Esophagus (tissue), 2 donors: ENCODE results near the gene CCDC116. TPM values are rescaled to one million over a fixed set of nuclear protein-coding genes. Genes with fewer than 3 reads are reported as not detected.

Experiments used
- H3K27ac ChIP-seq, 2 donors: one replicate each; pipeline ENCODE4 v1.5.1; 2013; ENCODE audit warnings: low read depth in 2 of 2, mild to moderate bottlenecking in 2 of 2, inconsistent platforms in 1 of 2, low read length in 1 of 2, moderate library complexity in 1 of 2
- H3K27me3 ChIP-seq, 2 donors: one replicate each; pipeline ENCODE4 v1.6.1; 2013; ENCODE audit warnings: low read length in 2 of 2, control low read depth in 1 of 2, mild to moderate bottlenecking in 1 of 2; ENCODE audit not compliant: insufficient read depth in 2 of 2, control insufficient read depth in 1 of 2
- H3K36me3 ChIP-seq, 2 donors: one replicate each; pipeline ENCODE4 v1.6.1; 2013; ENCODE audit warnings: low read length in 1 of 2; ENCODE audit not compliant: control insufficient read depth in 2 of 2, insufficient read depth in 2 of 2
- H3K4me1 ChIP-seq, 2 donors: one replicate each; pipeline ENCODE4 v1.6.1; 2013; ENCODE audit warnings: low read length in 1 of 2; ENCODE audit not compliant: control insufficient read depth in 2 of 2, insufficient read depth in 2 of 2
- H3K4me3 ChIP-seq, 2 donors: one replicate each; pipeline ENCODE4 v1.5.1; 2013; ENCODE audit warnings: low read length in 2 of 2, mild to moderate bottlenecking in 2 of 2, low read depth in 1 of 2, moderate library complexity in 1 of 2
- H3K9me3 ChIP-seq, 2 donors: one replicate each; pipeline ENCODE4 v1.6.1; 2013; ENCODE audit warnings: mild to moderate bottlenecking in 2 of 2, low read depth in 1 of 2, low read length in 1 of 2, moderate library complexity in 1 of 2; ENCODE audit not compliant: control insufficient read depth in 2 of 2, insufficient read depth in 1 of 2
- WGBS, 2 donors: extraction: QIAGEN DNeasy Blood & Tissue Kit; methylation state at CpG; one replicate each; pipeline ENCODE4 v1.1.7; 2013; 5-methylcytosine and 5-hydroxymethylcytosine counted together
- polyA plus RNA-seq, 2 donors: library from polyadenylated mRNA; stranded (reverse); fragments of 200-250 nt; gene quantifications; one replicate each; pipeline ENCODE4 v1.2.3, GENCODE V29; 2013
- donor health status: healthy with polysubstance abuse.
- donor health status: Bipolar disorder and iron deficiency.

CCDC116 gene
- polyA plus RNA-seq, 2 donors = 0.25 to 0.61 TPM

DNA sequence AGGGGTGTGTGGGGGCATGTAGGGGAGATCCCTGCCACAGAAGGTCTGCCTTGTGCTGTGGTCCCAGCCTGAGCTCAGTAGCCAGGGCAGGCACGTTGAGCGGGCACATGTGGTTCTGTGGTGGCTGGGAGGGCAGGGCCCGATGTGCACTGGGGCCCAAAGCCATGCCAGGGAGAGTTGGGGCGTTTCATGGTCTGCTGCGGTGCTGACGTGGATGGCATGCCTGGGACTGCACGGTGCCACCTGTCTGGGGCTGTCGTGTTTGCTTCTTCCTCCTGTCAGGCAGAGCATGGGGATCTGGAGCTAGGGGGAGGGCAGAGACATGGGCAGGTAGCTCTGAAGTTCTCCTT, 52.6 kb downstream of the CCDC116 start:
- Histone ChIP-seq H3K9me3 (no peaks in the 10 kb centered on the region), H3K27me3 (no peaks in the 10 kb centered on the region), H3K36me3 (peaks cover 12 to 70% of the 10 kb centered on the region in 2 donors), H3K4me1 (no peaks in the 10 kb centered on the region), H3K4me3 (no peak overlapping the region), H3K27ac (no peak overlapping the region)
- WGBS, 2 donors = 82 to 84% methylated on average over 8 of the region's 8 CpGs

DNA sequence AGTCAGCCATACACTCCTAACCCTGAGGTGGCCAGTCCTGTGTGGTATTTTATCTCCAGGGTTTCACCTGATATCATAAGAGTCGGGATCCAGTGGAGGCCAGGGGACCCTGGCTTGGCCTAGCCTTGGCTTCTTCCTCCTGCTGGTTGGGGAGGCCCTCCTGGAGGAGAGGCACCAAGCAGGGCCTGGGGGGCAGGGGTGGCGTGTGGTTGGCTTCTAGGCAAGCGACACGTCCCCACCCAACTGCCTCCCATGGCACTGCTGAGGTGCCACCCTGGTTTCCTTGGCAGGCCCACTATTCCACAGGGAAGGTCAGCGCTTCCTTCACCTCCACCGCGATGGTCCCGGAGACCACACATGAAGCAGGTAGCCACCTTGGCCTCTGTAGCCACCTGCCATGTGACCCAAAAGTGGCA, 53.6 kb downstream of the CCDC116 start:
- Histone ChIP-seq H3K4me1 (no peaks in the 10 kb centered on the region), H3K9me3 (no peaks in the 10 kb centered on the region), H3K36me3 (peaks cover 12 to 68% of the 10 kb centered on the region in 2 donors), H3K4me3 (no peak overlapping the region), H3K27me3 (no peaks in the 10 kb centered on the region), H3K27ac (no peak overlapping the region)
- WGBS, 2 donors = 94 to 96% methylated on average over 8 of the region's 8 CpGs

Other genes starting within 250 kb of the CCDC116 start
- under 1 TPM in 1 of 2 donors, not detected in 1; 0.01 TPM for gene RIMBP3B, start 249.0 kb upstream of the CCDC116 start, polyA plus RNA-seq
- gene HIC2, start 215.4 kb upstream of the CCDC116 start, polyA plus RNA-seq = 1 to 10 TPM; 1.6 to 2.2 TPM
- 1 to 10 TPM; 3.2 to 3.9 TPM for gene TMEM191C, start 165.4 kb upstream of the CCDC116 start, polyA plus RNA-seq
- under 1 TPM; 0.01 to 0.02 TPM for gene RIMBP3C, start 81.3 kb upstream of the CCDC116 start, polyA plus RNA-seq
- 10 to 100 TPM; 48.4 to 49.1 TPM for gene UBE2L3, start 65.0 kb upstream of the CCDC116 start, polyA plus RNA-seq
- 10 to 100 TPM; 28.5 to 31.4 TPM for gene YDJC, start 2.7 kb upstream of the CCDC116 start, polyA plus RNA-seq
- gene SDF2L1, start 9.5 kb downstream of the CCDC116 start, polyA plus RNA-seq = 10 to 100 TPM; 18.7 to 52.7 TPM
- gene PPIL2, start 33.3 kb downstream of the CCDC116 start, polyA plus RNA-seq = 10 to 100 TPM; 29.7 to 41.8 TPM
- 1 to 10 TPM in 1 of 2 donors, under 1 TPM in 1; 0.96 to 1.3 TPM for gene YPEL1, start 103.0 kb downstream of the CCDC116 start, polyA plus RNA-seq
- 10 to 100 TPM in 1 of 2 donors, 1 to 10 TPM in 1; 10.0 to 17.4 TPM for gene MAPK1, start 234.9 kb downstream of the CCDC116 start, polyA plus RNA-seq